Left ventricle myocardium inferior (tissue), 1 donor: ENCODE data around the gene PTGIR. TPM values are rescaled to one million over a fixed set of nuclear protein-coding genes. Genes with fewer than 3 reads are reported as not detected.

Experiments
- DNase-seq: peaks from one replicate; pipeline ENCODE4 v3.0.0-alpha.2; 2020
- H3K27ac ChIP-seq: fragments of 200-600 bp; replicated peaks from 2 replicates; pipeline ENCODE4 v1.8.0; 2021
- H3K27me3 ChIP-seq: fragments of 200-600 bp; 2 replicates; pipeline ENCODE4 v1.8.0; 2021; ENCODE audit warnings: low read depth
- H3K36me3 ChIP-seq: fragments of 200-600 bp; 2 replicates; pipeline ENCODE4 v1.8.0; 2021
- H3K4me1 ChIP-seq: fragments of 200-600 bp; 2 replicates; pipeline ENCODE4 v1.8.0; 2021
- H3K4me3 ChIP-seq: fragments of 200-600 bp; 2 replicates; pipeline ENCODE4 v1.8.0; 2021; ENCODE audit warnings: mild to moderate bottlenecking, moderate library complexity
- H3K9me3 ChIP-seq: fragments of 200-600 bp; replicated peaks from 2 replicates; pipeline ENCODE4 v1.8.0; 2021
- CTCF ChIP-seq: fragments of 200-600 bp; IDR thresholded peaks from 2 replicates; pipeline ENCODE4 v1.8.0; 2021; ENCODE audit warnings: antibody characterized with exemption, mild to moderate bottlenecking, borderline replicate concordance
- intact Hi-C: fragments of 100-400 bp; cut with micrococcal nuclease; formaldehyde crosslinking; loops from one replicate; pipeline ENCODE4 v1.11.0; 2022
- total RNA-seq: library from RNA; stranded (reverse); fragmentation: NEBNext Ultra II Directional; extraction: Animal tissue kit (Norgen Biotek cat#: 25700); gene quantifications from one replicate; pipeline ENCODE4 v1.2.1, GENCODE V29; 2021
- donor health status: DM: no; HTN: yes; CAD: no; lungs with severe emphysema.

Gene PTGIR
- total RNA-seq, 1 donor from 2014 or later, result 3.7 TPM

GRCh38 chr19:46579361-46579879 is 45.5 kb downstream of the PTGIR start:
- Histone ChIP-seq H3K4me3 (no peak overlapping the region), H3K27me3 (no peaks in the 10 kb centered on the region)

GRCh38 chr19:46578450-46578849 is 46.4 kb downstream of the PTGIR start:
- no peak overlapping the region for H3K27ac ChIP-seq
- no peaks in the 10 kb centered on the region for H3K4me1 ChIP-seq
- peaks cover 12% of the 10 kb centered on the region for H3K9me3 ChIP-seq
- intact Hi-C loops, result no loop called here
- TF ChIP-seq CTCF, result no peak
- no peaks in the 10 kb centered on the region for H3K36me3 ChIP-seq
- DNase-seq, result no peak
- no peaks in the 10 kb centered on the region for H3K27me3 ChIP-seq
- no peak overlapping the region for H3K4me3 ChIP-seq

More at GRCh38 chr19:46579361-46579879, 45.5 kb downstream of the PTGIR start:
- H3K4me1 ChIP-seq, result no peaks in the 10 kb centered on the region
- no peak overlapping the region for H3K27ac ChIP-seq
- H3K36me3 ChIP-seq, result no peaks in the 10 kb centered on the region
- no peak for DNase-seq
- TF ChIP-seq CTCF, result peak; percentile 35
- H3K9me3 ChIP-seq, result peaks cover 12% of the 10 kb centered on the region
- intact Hi-C loops, result no loop called here

- no peaks in the 10 kb centered on the region for H3K9me3 ChIP-seq
- H3K27ac ChIP-seq, result no peak overlapping the region
- no peak overlapping the region for H3K4me3 ChIP-seq
- H3K4me1 ChIP-seq, result no peaks in the 10 kb centered on the region
- TF ChIP-seq CTCF, result no peak
- intact Hi-C loops, result no loop called here
- DNase-seq, result no peak
- no peaks in the 10 kb centered on the region for H3K36me3 ChIP-seq
- H3K27me3 ChIP-seq, result no peaks in the 10 kb centered on the region
Measured at GRCh38 chr19:46574533-46574932, 50.4 kb downstream of the PTGIR start.

- no peak for TF ChIP-seq CTCF
- H3K4me1 ChIP-seq, result no peaks in the 10 kb centered on the region
Measured at GRCh38 chr19:46573679-46574498, 51.0 kb downstream of the PTGIR start.

GRCh38 chr19:46571495-46571894 is 53.4 kb downstream of the PTGIR start:
- no peaks in the 10 kb centered on the region for H3K27me3 ChIP-seq
- no peaks in the 10 kb centered on the region for H3K4me1 ChIP-seq
- intact Hi-C loops, result no loop called here
- H3K4me3 ChIP-seq, result no peak overlapping the region
- no peaks in the 10 kb centered on the region for H3K36me3 ChIP-seq
- DNase-seq, result no peak
- no peaks in the 10 kb centered on the region for H3K9me3 ChIP-seq
- TF ChIP-seq CTCF, result no peak
- H3K27ac ChIP-seq, result no peak overlapping the region

More at GRCh38 chr19:46573679-46574498, 51.0 kb downstream of the PTGIR start:
- Histone ChIP-seq H3K36me3 (no peaks in the 10 kb centered on the region), H3K9me3 (no peaks in the 10 kb centered on the region), H3K27ac (no peak overlapping the region), H3K4me3 (no peak overlapping the region), H3K27me3 (no peaks in the 10 kb centered on the region)
- intact Hi-C loops, result no loop called here
- no peak for DNase-seq

Other genes with a start within 250 kb of the PTGIR start
- gene CCDC8, start 211.5 kb downstream of the PTGIR start, total RNA-seq, result 30.8 TPM
- not detected for gene PNMA8C, start 196.2 kb downstream of the PTGIR start, total RNA-seq
- gene PNMA8A, start 153.5 kb downstream of the PTGIR start, total RNA-seq, result 8.4 TPM
- gene PNMA8B, start 129.2 kb downstream of the PTGIR start, total RNA-seq, result 0.55 TPM
- gene CALM3, start 23.8 kb downstream of the PTGIR start, total RNA-seq, result 294 TPM
- gene GNG8, start 11.1 kb upstream of the PTGIR start, total RNA-seq, result not detected
- gene DACT3, start 36.1 kb upstream of the PTGIR start, total RNA-seq, result 18.3 TPM
- 7.9 TPM for gene PRKD2, start 92.0 kb upstream of the PTGIR start, total RNA-seq
- gene FKRP, start 121.0 kb upstream of the PTGIR start, total RNA-seq, result 15.6 TPM
- 52.7 TPM for gene STRN4, start 121.4 kb upstream of the PTGIR start, total RNA-seq
- gene SLC1A5, start 163.5 kb upstream of the PTGIR start, total RNA-seq, result 5.9 TPM
- gene AP2S1, start 225.8 kb upstream of the PTGIR start, total RNA-seq, result 87.3 TPM
- 75.4 TPM for gene ARHGAP35, start 235.9 kb upstream of the PTGIR start, total RNA-seq